HepG2 (cell line): Measurements from ENCODE around the gene NEIL3. TPM values are rescaled to one million over a fixed set of nuclear protein-coding genes. Genes with fewer than 3 reads are reported as not detected.

Source experiments
- ATAC-seq: fragments of 200-7000 bp; cut with Tn5 transposase; 3 replicates; pipeline ENCODE4 v1.9.1; 2020; ENCODE audit warnings: mild to moderate bottlenecking, moderate library complexity
- BruUV-seq: library from RNA; stranded (reverse); fragments of 400-500 nt; replicated peaks from 2 replicates; lab custom pipeline; 2021; lab: Mats Ljungman, UMichigan
- CTCF ChIA-PET: fragments of 300-600 bp; formaldehyde crosslinking; extraction: SDS; loops from one replicate; lab custom pipeline; 2021; ENCODE audit warnings: low total read pairs, inconsistent platforms, low intra/inter-chr PET ratio; lab: Yijun Ruan, JAX
- POLR2A ChIA-PET: fragments of 350-600 bp; sonication (Branson Sonifier 250); formaldehyde crosslinking; loops from one replicate; lab custom pipeline; 2020; ENCODE audit warnings: antibody characterized with exemption, inconsistent platforms; lab: Yijun Ruan, JAX
- DNase-seq: peaks from one replicate; pipeline ENCODE4 v3.0.0-alpha.2; 2015; ENCODE audit warnings: low spot score
- FAIRE-seq: peaks from 3 replicates; lab custom pipeline; 2011; peaks lifted over from hg19 to GRCh38; lab: Jason Lieb, UNC
- H2AFZ ChIP-seq: one replicate; pipeline ENCODE4 v1.6.1; 2011; ENCODE audit warnings: low read length, inconsistent platforms
- H3K27ac ChIP-seq: fragments of 300-600 bp; 3 replicates; pipeline ENCODE4 v1.8.0; 2011; ENCODE audit warnings: mixed run types, mild to moderate bottlenecking, mixed read lengths, low read length, inconsistent platforms; ENCODE audit not compliant: insufficient read depth; ENCODE audit errors: extremely low read length
- H3K27me3 ChIP-seq, 2 experiments: fragments of 200-600 bp in 1 of 2; 2 replicates in 1 of 2; 3 replicates in 1 of 2; pipeline versions ENCODE4 v1.6.0 to v1.8.0; 2011; ENCODE audit warnings: low read length in 2 of 2, mild to moderate bottlenecking in 2 of 2, moderate library complexity in 2 of 2, inconsistent platforms in 1 of 2; ENCODE audit not compliant: insufficient read depth in 2 of 2, control insufficient read depth in 1 of 2
- H3K36me3 ChIP-seq, 2 experiments: fragments of 200-600 bp in 1 of 2; replicated peaks in 1 of 2; 2 replicates in 1 of 2; 3 replicates in 1 of 2; pipeline versions ENCODE4 v1.5.1 to v1.8.0; 2011; ENCODE audit warnings: low read length in 2 of 2, inconsistent platforms in 1 of 2; ENCODE audit not compliant: insufficient read depth in 2 of 2, control insufficient read depth in 1 of 2
- H3K4me1 ChIP-seq: 2 replicates; pipeline ENCODE4 v1.5.1; 2012; ENCODE audit warnings: low read length, inconsistent platforms; ENCODE audit not compliant: insufficient read depth
- H3K4me2 ChIP-seq: 2 replicates; pipeline ENCODE4 v1.6.0; 2011; ENCODE audit warnings: low read depth, low read length, inconsistent platforms
- H3K4me3 ChIP-seq, 3 experiments: fragments of 200-600 bp in 1 of 3; sonication (generic), shearing (Covaris generic) in 1 of 3; replicated peaks in 1 of 3; 2 replicates each; pipeline ENCODE4 v1.5.1; 2011 to 2016; ENCODE audit warnings: low read length in 3 of 3, inconsistent platforms in 2 of 3, low read depth in 2 of 3, mild to moderate bottlenecking in 2 of 3, control low read depth in 1 of 3, mixed read lengths in 1 of 3; ENCODE audit not compliant: insufficient read depth in 1 of 3
- H3K79me2 ChIP-seq: one replicate; pipeline ENCODE4 v1.6.1; 2011; ENCODE audit warnings: low read length, inconsistent platforms; ENCODE audit not compliant: insufficient read depth
- H3K9ac ChIP-seq: 2 replicates; pipeline ENCODE4 v1.6.0; 2011; ENCODE audit warnings: mild to moderate bottlenecking, low read depth, low read length, inconsistent platforms; ENCODE audit not compliant: insufficient read depth
- H3K9me3 ChIP-seq: 2 replicates; pipeline ENCODE4 v1.5.1; 2012; ENCODE audit warnings: mild to moderate bottlenecking, low read length
- H4K20me1 ChIP-seq: 2 replicates; pipeline ENCODE4 v1.6.0; 2011; ENCODE audit warnings: inconsistent platforms, mild to moderate bottlenecking, low read length, moderate library complexity; ENCODE audit not compliant: insufficient read depth
- CREM ChIP-seq, 2 experiments: sonication (generic) in 1 of 2; formaldehyde crosslinking in 1 of 2; IDR thresholded peaks; 2 replicates each; pipeline versions ENCODE4 v1.4.0 to v1.6.1; 2016 to 2020; ENCODE audit warnings: antibody characterized with exemption in 1 of 2, mild to moderate bottlenecking in 1 of 2, missing genetic modification reagents in 1 of 2
- HDAC1 ChIP-seq: sonication (generic); formaldehyde crosslinking; IDR thresholded peaks from 2 replicates; pipeline ENCODE4 v1.5.1; 2020; ENCODE audit warnings: mild to moderate bottlenecking, missing genetic modification reagents
- MIER2 ChIP-seq: IDR thresholded peaks from 2 replicates; pipeline ENCODE4 v1.6.1; 2016; ENCODE audit warnings: missing biosample characterization, missing genetic modification reagents
- NFRKB ChIP-seq: fragments of 450-650 bp; IDR thresholded peaks from 2 replicates; pipeline ENCODE4 v1.6.1; 2017
- NFYC ChIP-seq: IDR thresholded peaks from 2 replicates; pipeline ENCODE4 v1.6.1; 2016; ENCODE audit warnings: missing genetic modification reagents, missing compliant biosample characterization
- NONO ChIP-seq, 2 experiments: fragments of 450-650 bp in 1 of 2; sonication (generic) in 1 of 2; formaldehyde crosslinking in 1 of 2; IDR thresholded peaks in 1 of 2; conservative IDR thresholded peaks in 1 of 2; 2 replicates each; pipeline versions ENCODE4 v1.6.1 to v1.8.0; 2017 to 2022; ENCODE audit warnings: mild to moderate bottlenecking in 1 of 2, missing genetic modification reagents in 1 of 2, moderate library complexity in 1 of 2
- PITX1 ChIP-seq: sonication (generic); formaldehyde crosslinking; IDR thresholded peaks from 2 replicates; pipeline ENCODE4 v1.5.1; 2020; ENCODE audit warnings: mild to moderate bottlenecking, missing genetic modification reagents
- ZFP1 ChIP-seq: IDR thresholded peaks from 2 replicates; pipeline ENCODE4 v1.6.1; 2016
- ZNF558 ChIP-seq: sonication (generic); formaldehyde crosslinking; IDR thresholded peaks from 2 replicates; pipeline ENCODE4 v1.9.0; 2022; ENCODE audit warnings: mild to moderate bottlenecking, missing genetic modification reagents, borderline replicate concordance
- ZNF670 ChIP-seq: sonication (generic); formaldehyde crosslinking; IDR thresholded peaks from 2 replicates; pipeline ENCODE4 v1.8.0; 2022; ENCODE audit warnings: mild to moderate bottlenecking, missing genetic modification reagents, borderline replicate concordance
- WGBS: methylation state at CpG from one replicate; pipeline ENCODE4 v1.1.6; 2017; ENCODE audit warnings: low lambda C conversion rate; 5-methylcytosine and 5-hydroxymethylcytosine counted together
- in situ Hi-C: cut with HindIII; loops from 2 replicates; pipeline ENCODE4 v1.10.0; 2017; ENCODE audit warnings: low pct_unique_long_range_greater_than_20kb; ENCODE audit not compliant: extremely low pct_ligation_motif_present
- intact Hi-C: fragments of 100-400 bp; cut with micrococcal nuclease; formaldehyde crosslinking; loops from one replicate; pipeline ENCODE4 v1.10.0; 2022; ENCODE audit not compliant: unreplicated experiment
- polyA plus RNA-seq, 8 experiments: library from polyadenylated mRNA; depleted of rRNA in 3 of 8; stranded (reverse) in 7 of 8; unstranded in 1 of 8; fragments of >200 nt; fragmentation: Illumina TruSeq in 4 of 8; extraction: Trizol in 4 of 8; gene quantifications; 2 replicates each; pipeline versions ENCODE4 v1.2.1 to v1.2.3, GENCODE V29; 2011 to 2016; ENCODE audit warnings: low read depth in 4 of 8, missing spikeins in 1 of 8, mixed read lengths in 1 of 8; ENCODE audit not compliant: insufficient read depth in 1 of 8
- total RNA-seq, 5 experiments: library from RNA; depleted of rRNA; stranded (reverse); fragments of >200 nt; fragmentation: Illumina TruSeq; extraction: Trizol; gene quantifications; 2 replicates each; pipeline ENCODE4 v1.2.3, GENCODE V29; 2016; ENCODE audit warnings: low read depth in 1 of 5
- TF ChIP-seq, protein P1 (sequence below): sonication (generic); formaldehyde crosslinking; IDR thresholded peaks from 2 replicates; pipeline ENCODE4 v1.4.0; 2020; ENCODE audit warnings: mild to moderate bottlenecking, missing genetic modification reagents
- TF ChIP-seq, protein P2 (sequence below): sonication (generic); formaldehyde crosslinking; IDR thresholded peaks from 2 replicates; pipeline ENCODE4 v1.5.0; 2020; ENCODE audit warnings: mild to moderate bottlenecking, missing genetic modification reagents, borderline replicate concordance

NEIL3 gene
- total and polyA plus RNA-seq, 2 of the 13 experiments (the other 11 are each of a cell fraction or from before 2014, with no cell fraction given): 3.5 to 8.4 TPM

DNA sequence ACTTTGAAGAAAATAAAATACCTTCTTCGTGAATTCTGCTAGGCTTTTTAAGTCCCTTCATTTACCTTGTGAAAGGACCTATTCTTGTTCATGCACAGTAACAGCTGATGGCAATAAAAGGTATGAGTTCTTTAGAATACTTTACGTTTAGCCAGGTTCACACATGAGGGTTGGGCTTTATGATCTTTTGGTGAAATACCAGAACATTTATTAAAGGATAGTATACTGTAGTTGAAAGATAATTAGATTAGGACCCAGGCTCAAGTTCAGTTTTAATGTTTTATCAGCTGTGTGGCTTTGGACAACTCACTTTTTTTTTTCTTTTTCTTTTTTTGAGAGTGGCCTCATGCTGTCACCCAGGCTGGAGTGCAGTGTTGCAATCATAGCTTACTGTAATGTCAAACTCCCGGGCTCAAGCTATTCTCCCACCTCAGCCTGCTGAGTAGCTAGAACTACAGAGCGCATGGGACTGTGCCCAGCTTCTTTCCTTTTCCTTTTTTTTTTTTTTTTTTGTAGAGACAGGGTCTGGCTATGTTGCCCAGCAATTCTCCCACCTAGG lies 28.2 kb upstream of the NEIL3 start (continued):
- TF ChIP-seq, protein P1, sequence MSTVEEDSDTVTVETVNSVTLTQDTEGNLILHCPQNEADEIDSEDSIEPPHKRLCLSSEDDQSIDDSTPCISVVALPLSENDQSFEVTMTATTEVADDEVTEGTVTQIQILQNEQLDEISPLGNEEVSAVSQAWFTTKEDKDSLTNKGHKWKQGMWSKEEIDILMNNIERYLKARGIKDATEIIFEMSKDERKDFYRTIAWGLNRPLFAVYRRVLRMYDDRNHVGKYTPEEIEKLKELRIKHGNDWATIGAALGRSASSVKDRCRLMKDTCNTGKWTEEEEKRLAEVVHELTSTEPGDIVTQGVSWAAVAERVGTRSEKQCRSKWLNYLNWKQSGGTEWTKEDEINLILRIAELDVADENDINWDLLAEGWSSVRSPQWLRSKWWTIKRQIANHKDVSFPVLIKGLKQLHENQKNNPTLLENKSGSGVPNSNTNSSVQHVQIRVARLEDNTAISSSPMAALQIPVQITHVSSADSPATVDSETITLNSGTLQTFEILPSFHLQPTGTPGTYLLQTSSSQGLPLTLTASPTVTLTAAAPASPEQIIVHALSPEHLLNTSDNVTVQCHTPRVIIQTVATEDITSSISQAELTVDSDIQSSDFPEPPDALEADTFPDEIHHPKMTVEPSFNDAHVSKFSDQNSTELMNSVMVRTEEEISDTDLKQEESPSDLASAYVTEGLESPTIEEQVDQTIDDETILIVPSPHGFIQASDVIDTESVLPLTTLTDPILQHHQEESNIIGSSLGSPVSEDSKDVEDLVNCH (CRISPR knock-in tag): no peak
- TF ChIP-seq MIER2 (no peak), PITX1 (CRISPR knock-in tag) (no peak), CREM (IDR thresholded peaks at IDR 0.05) (no peak), CREM (CRISPR knock-in tag; IDR thresholded peaks at IDR 0.05) (no peak), NONO (IDR thresholded peaks at IDR 0.05) (no peak), NONO (CRISPR knock-in tag; conservative IDR thresholded peaks at IDR 0.05) (no peak), NFYC (CRISPR knock-in tag) (no peak)
- TF ChIP-seq, protein P2, sequence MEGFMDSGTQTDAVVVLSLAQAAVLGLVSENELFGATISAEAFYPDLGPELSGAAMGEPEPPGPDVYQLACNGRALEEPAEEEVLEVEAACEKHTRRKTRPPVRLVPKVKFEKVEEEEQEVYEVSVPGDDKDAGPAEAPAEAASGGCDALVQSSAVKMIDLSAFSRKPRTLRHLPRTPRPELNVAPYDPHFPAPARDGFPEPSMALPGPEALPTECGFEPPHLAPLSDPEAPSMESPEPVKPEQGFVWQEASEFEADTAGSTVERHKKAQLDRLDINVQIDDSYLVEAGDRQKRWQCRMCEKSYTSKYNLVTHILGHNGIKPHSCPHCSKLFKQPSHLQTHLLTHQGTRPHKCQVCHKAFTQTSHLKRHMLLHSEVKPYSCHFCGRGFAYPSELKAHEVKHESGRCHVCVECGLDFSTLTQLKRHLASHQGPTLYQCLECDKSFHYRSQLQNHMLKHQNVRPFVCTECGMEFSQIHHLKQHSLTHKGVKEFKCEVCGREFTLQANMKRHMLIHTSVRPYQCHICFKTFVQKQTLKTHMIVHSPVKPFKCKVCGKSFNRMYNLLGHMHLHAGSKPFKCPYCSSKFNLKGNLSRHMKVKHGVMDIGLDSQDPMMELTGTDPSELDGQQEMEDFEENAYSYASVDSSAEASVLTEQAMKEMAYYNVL (CRISPR knock-in tag): no peak
- TF ChIP-seq, all 625 proteins: peak for 0

DNA sequence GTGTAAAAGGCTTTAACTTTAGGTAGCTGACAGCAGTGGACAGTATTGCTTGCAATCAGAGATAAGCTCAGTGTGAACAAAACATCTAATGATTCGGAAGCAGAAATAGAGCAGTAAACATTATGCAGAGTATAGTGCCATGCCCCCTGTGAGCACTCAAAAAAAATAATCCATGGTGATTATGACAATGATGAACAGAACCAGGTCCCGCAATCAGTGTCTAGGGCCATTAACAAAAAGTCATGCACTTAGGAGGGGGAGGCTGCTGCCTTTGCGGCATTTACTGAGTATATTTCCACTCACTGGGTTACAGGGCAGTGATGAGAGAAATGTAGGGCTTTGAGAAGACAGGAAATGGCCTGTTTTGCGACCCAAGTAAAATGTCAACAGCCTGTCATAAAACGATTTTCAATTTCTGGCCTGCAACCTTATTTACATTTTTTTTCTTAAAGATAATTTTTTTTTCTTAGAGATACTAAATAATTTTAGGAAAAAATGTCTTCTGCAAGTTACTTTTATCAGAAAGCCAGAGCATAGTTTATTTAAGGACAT lies 27.3 kb upstream of the NEIL3 start:
- Histone ChIP-seq H3K27ac (no peak overlapping the region), H3K4me2 (no peak overlapping the region)
- no peak for FAIRE-seq
- no peak for TF ChIP-seq ZFP1
- no peak for TF ChIP-seq HDAC1 (CRISPR knock-in tag)
- no peak for TF ChIP-seq ZNF558 (CRISPR knock-in tag)
- no peak for TF ChIP-seq NFRKB
- TF ChIP-seq ZNF670: no peak
- TF ChIP-seq, all 625 proteins: peak for 0
- CTCF ChIA-PET: no interaction called here
- no peaks in the 10 kb centered on the region for H3K27me3 ChIP-seq
- POLR2A ChIA-PET: no interaction called here
- ATAC-seq (no peak), DNase-seq (no peak)
- no peak overlapping the region for H3K4me3 ChIP-seq
- intact Hi-C loops: no loop called here
- no peak overlapping the region for H3K9ac ChIP-seq
- WGBS: 42% methylated on average over 5 of the region's 5 CpGs
- no peaks in the 10 kb centered on the region for H3K36me3 ChIP-seq
- H2AFZ ChIP-seq: no peak overlapping the region
- in situ Hi-C loops: no loop called here
- no peaks in the 10 kb centered on the region for H3K79me2 ChIP-seq
- no peaks in the 10 kb centered on the region for H3K4me1 ChIP-seq
- H4K20me1 ChIP-seq: no peaks in the 10 kb centered on the region
- no peaks in the 10 kb centered on the region for H3K9me3 ChIP-seq
- no TSS peak for BruUV-seq
